ENCODE data around the gene LUC7L2. TPM values are rescaled to one million over a fixed set of nuclear protein-coding genes. Genes with fewer than 3 reads are reported as not detected.
"Not testable (repeated sequence)": the region's sequence is repeated elsewhere in the genome, so short reads cannot be mapped to it uniquely, and the experiment has no call there.

The LUC7L2 gene
- total RNA-seq, 1 donor from 2014 or later = 51.8 TPM

GRCh38 chr7:139329119-139329518 lies 30.6 kb upstream of the LUC7L2 start:
- Histone ChIP-seq H3K36me3 (no peaks in the 10 kb centered on the region), H3K9me3 (no peaks in the 10 kb centered on the region), H3K4me3 (no peak overlapping the region), H3K27ac (no peak overlapping the region), H3K4me1 (no peaks in the 10 kb centered on the region), H3K27me3 (no peaks in the 10 kb centered on the region)
- DNase-seq (ENCODE audit: extremely low spot score in 2 of 2) = no peak
- TF ChIP-seq POLR2AphosphoS5 (IDR thresholded peaks at IDR 0.05; ENCODE audit: insufficient read depth in 1 of 2, low read depth in 1 of 2) (no peak), CTCF (IDR thresholded peaks at IDR 0.05) (no peak), POLR2A (IDR thresholded peaks at IDR 0.05) (no peak)
- intact Hi-C loops (cut with DNase I) = no loop called here

- no peak overlapping the region for H3K4me3 ChIP-seq
- H3K36me3 ChIP-seq = no peaks in the 10 kb centered on the region
- TF ChIP-seq CTCF (IDR thresholded peaks at IDR 0.05) (no peak), POLR2AphosphoS5 (IDR thresholded peaks at IDR 0.05; ENCODE audit: insufficient read depth in 1 of 2, low read depth in 1 of 2) (no peak), POLR2A (IDR thresholded peaks at IDR 0.05) (no peak)
- DNase-seq (ENCODE audit: extremely low spot score in 2 of 2) = no peak
- H3K27me3 ChIP-seq = no peaks in the 10 kb centered on the region
- H3K4me1 ChIP-seq = no peaks in the 10 kb centered on the region
- no peaks in the 10 kb centered on the region for H3K9me3 ChIP-seq
- no peak overlapping the region for H3K27ac ChIP-seq
- intact Hi-C loops (cut with DNase I) = no loop called here
Observed at GRCh38 chr7:139330333-139331030, 29.2 kb upstream of the LUC7L2 start.

- Histone ChIP-seq H3K27ac (no peak overlapping the region), H3K4me1 (no peaks in the 10 kb centered on the region), H3K4me3 (no peak overlapping the region), H3K27me3 (no peaks in the 10 kb centered on the region), H3K36me3 (no peaks in the 10 kb centered on the region), H3K9me3 (no peaks in the 10 kb centered on the region)
- TF ChIP-seq POLR2AphosphoS5 (IDR thresholded peaks at IDR 0.05; ENCODE audit: insufficient read depth in 1 of 2, low read depth in 1 of 2) = no peak
- intact Hi-C loops (cut with DNase I) = no loop called here
- DNase-seq (ENCODE audit: extremely low spot score in 2 of 2) = no peak
Observed at GRCh38 chr7:139332697-139333359, 26.9 kb upstream of the LUC7L2 start.

- H3K4me1 ChIP-seq; H3K9me3 ChIP-seq; H3K36me3 ChIP-seq; H3K27ac ChIP-seq; H3K4me3 ChIP-seq; H3K27me3 ChIP-seq; DNase-seq (ENCODE audit: extremely low spot score in 2 of 2); intact Hi-C loops (cut with DNase I): not testable (repeated sequence)
Observed at GRCh38 chr7:139333443-139333842, 26.3 kb upstream of the LUC7L2 start.

- H3K4me1 ChIP-seq = no peaks in the 10 kb centered on the region
- H3K27ac ChIP-seq = no peak overlapping the region
- H3K9me3 ChIP-seq = no peaks in the 10 kb centered on the region
- TF ChIP-seq CTCF (IDR thresholded peaks at IDR 0.05) (no peak), POLR2AphosphoS5 (IDR thresholded peaks at IDR 0.05; ENCODE audit: insufficient read depth in 1 of 2, low read depth in 1 of 2) (no peak), POLR2A (IDR thresholded peaks at IDR 0.05) (no peak)
- H3K27me3 ChIP-seq = no peaks in the 10 kb centered on the region
- intact Hi-C loops (cut with DNase I) = no loop called here
- H3K4me3 ChIP-seq = no peak overlapping the region
- DNase-seq (ENCODE audit: extremely low spot score in 2 of 2) = no peak
- H3K36me3 ChIP-seq = no peaks in the 10 kb centered on the region
Observed at GRCh38 chr7:139334399-139335150, 25.1 kb upstream of the LUC7L2 start.
